Measurements from ENCODE around the gene COX5B.

Gene COX5B

GRCh38 chr2:97654309-97654708 is 8.4 kb downstream of the COX5B start:
- Histone ChIP-seq H3K14ac (ENCODE audit: low read length) (no peak overlapping the region), H3K23ac (ENCODE audit: low read depth, low read length, poor library complexity) (no peak overlapping the region), H2BK12ac (ENCODE audit: low read length) (no peak overlapping the region), H3K4ac (ENCODE audit: low read length) (no peak overlapping the region), H3K27ac (replicated peaks; ENCODE audit: low read length) (no peak overlapping the region), H2BK120ac (ENCODE audit: low read depth, low read length) (no peak overlapping the region), H2BK15ac (ENCODE audit: low read length) (no peak overlapping the region), H3K18ac (ENCODE audit: low read length) (no peak overlapping the region), H4K91ac (ENCODE audit: low read depth, low read length, poor library complexity) (no peak overlapping the region), H3K36me3 (replicated peaks in 1 of 2; ENCODE audit: control insufficient read depth in 2 of 2, insufficient read depth in 2 of 2, low read length in 2 of 2) (peaks cover 42 to 74% of the 10 kb centered on the region in 2 donors), H3K9me3 (replicated peaks in 1 of 2; ENCODE audit: control insufficient read depth in 2 of 2, insufficient read depth in 1 of 2, low read depth in 1 of 2, low read length in 2 of 2) (peaks cover 13 to 20% of the 10 kb centered on the region in 2 donors), H3K27me3 (ENCODE audit: control insufficient read depth in 3 of 3, insufficient read depth in 3 of 3, low read depth in 1 of 3, low read length in 3 of 3) (no peaks in the 10 kb centered on the region), H2AFZ (ENCODE audit: low read length) (no peak overlapping the region), H3K4me3 (ENCODE audit: low read length in 2 of 2) (no peak overlapping the region), H4K8ac (ENCODE audit: low read depth, low read length) (no peak overlapping the region), H3K9ac (ENCODE audit: low read depth, low read length, poor library complexity) (no peak overlapping the region), H3K79me1 (ENCODE audit: low read depth, low read length) (peaks cover 6% of the 10 kb centered on the region), H2AK5ac (ENCODE audit: low read depth, low read length) (no peak overlapping the region), H2BK5ac (ENCODE audit: low read length) (no peak overlapping the region), H3K4me1 (ENCODE audit: control insufficient read depth in 2 of 2, insufficient read depth in 1 of 2, low read depth in 1 of 2, low read length in 2 of 2) (no peaks in the 10 kb centered on the region), H3K4me2 (ENCODE audit: insufficient read depth, low read length, poor library complexity, severe bottlenecking) (no peak overlapping the region)
- no CpG with 5 or more reads among the region's 5 CpGs for WGBS, 2 donors (ENCODE audit: extremely low coverage in 2 of 2, insufficient read length in 2 of 2, insufficient replicate concordance in 1 of 2)
- DNase-seq (ENCODE audit: low spot score), result no peak

DNA sequence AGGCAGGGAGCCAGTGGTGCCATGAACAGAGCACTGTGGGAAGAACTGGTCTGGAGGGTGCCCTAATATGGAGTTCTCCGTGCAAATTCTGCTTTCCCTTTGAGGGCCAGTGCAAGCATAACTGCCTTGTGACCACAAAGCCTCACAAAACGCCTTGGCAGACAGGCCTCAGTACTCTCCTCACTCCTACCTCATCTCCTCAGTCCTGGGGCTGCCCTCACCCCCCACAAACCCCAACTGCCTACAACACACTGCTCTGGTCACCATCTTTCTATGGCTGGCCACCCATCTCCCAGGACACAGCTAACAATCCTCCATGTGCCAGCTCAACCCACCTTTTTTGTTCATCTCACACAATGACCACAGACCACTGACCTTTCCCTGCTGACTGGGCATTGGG is 8.9 kb downstream of the COX5B start:
- Histone ChIP-seq H4K91ac (ENCODE audit: low read depth, low read length, poor library complexity) (no peak overlapping the region), H3K4ac (ENCODE audit: low read length) (no peak overlapping the region), H3K4me1 (ENCODE audit: control insufficient read depth in 2 of 2, insufficient read depth in 1 of 2, low read depth in 1 of 2, low read length in 2 of 2) (no peaks in the 10 kb centered on the region), H3K27me3 (ENCODE audit: control insufficient read depth in 3 of 3, insufficient read depth in 3 of 3, low read depth in 1 of 3, low read length in 3 of 3) (no peaks in the 10 kb centered on the region), H3K36me3 (replicated peaks in 1 of 2; ENCODE audit: control insufficient read depth in 2 of 2, insufficient read depth in 2 of 2, low read length in 2 of 2) (peaks cover 42 to 73% of the 10 kb centered on the region in 2 donors), H3K23ac (ENCODE audit: low read depth, low read length, poor library complexity) (peak overlapping the region; percentile 10), H3K27ac (replicated peaks; ENCODE audit: low read length) (no peak overlapping the region), H4K8ac (ENCODE audit: low read depth, low read length) (no peak overlapping the region), H2BK15ac (ENCODE audit: low read length) (no peak overlapping the region), H3K14ac (ENCODE audit: low read length) (no peak overlapping the region), H2AFZ (ENCODE audit: low read length) (no peak overlapping the region), H3K18ac (ENCODE audit: low read length) (no peak overlapping the region), H3K9me3 (replicated peaks in 1 of 2; ENCODE audit: control insufficient read depth in 2 of 2, insufficient read depth in 1 of 2, low read depth in 1 of 2, low read length in 2 of 2) (peaks cover 13 to 20% of the 10 kb centered on the region in 2 donors), H2AK5ac (ENCODE audit: low read depth, low read length) (no peak overlapping the region), H3K4me2 (ENCODE audit: insufficient read depth, low read length, poor library complexity, severe bottlenecking) (no peak overlapping the region), H2BK5ac (ENCODE audit: low read length) (no peak overlapping the region), H2BK120ac (ENCODE audit: low read depth, low read length) (no peak overlapping the region), H3K9ac (ENCODE audit: low read depth, low read length, poor library complexity) (no peak overlapping the region), H3K4me3 (ENCODE audit: low read length in 2 of 2) (peak overlapping the region in 1 of 2 donors; percentile 27), H2BK12ac (ENCODE audit: low read length) (no peak overlapping the region), H3K79me1 (ENCODE audit: low read depth, low read length) (peaks cover 7% of the 10 kb centered on the region)
- DNase-seq (ENCODE audit: low spot score), result no peak
- WGBS, 2 donors (ENCODE audit: extremely low coverage in 2 of 2, insufficient read length in 2 of 2, insufficient replicate concordance in 1 of 2), result no CpG with 5 or more reads among the region's 2 CpGs

DNA sequence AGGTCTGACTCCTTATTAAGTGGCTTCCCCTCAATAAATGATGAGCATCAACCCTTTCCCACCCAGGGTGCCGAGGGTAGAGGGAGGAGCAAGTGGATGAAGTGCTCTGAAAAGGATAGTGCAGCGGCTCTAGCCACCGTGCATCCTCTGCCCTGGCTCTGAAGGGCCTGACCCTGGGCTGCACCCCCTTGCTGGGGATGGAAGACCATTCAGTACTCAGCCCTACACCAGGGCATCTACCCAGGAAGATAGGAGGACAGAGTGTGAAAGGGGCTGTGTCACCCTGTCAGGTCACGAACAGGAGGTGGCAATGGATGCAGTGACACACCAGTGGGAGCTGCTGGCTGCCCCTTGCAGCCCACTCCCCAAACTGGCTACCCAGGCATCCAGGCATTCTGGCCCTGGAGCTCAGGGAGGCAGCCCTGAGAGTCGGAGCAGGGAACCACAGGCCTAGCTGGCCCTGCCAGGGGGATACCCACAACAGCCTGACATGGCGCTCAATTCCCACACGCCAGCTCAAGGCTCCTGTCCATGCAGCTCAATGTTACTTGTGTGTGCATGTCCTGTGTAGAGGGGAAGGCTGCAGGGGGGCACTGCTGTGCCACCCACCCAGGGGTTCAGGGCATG is 10.4 kb downstream of the COX5B start:
- H3K27me3 ChIP-seq (ENCODE audit: control insufficient read depth in 3 of 3, insufficient read depth in 3 of 3, low read depth in 1 of 3, low read length in 3 of 3), result no peaks in the 10 kb centered on the region
- no peak overlapping the region for H2BK15ac ChIP-seq (ENCODE audit: low read length)
- no peak overlapping the region for H3K27ac ChIP-seq (replicated peaks; ENCODE audit: low read length)
- H2BK5ac ChIP-seq (ENCODE audit: low read length), result peak overlapping the region; percentile 42
- no peak overlapping the region for H3K23ac ChIP-seq (ENCODE audit: low read depth, low read length, poor library complexity)
- peaks cover 45 to 73% of the 10 kb centered on the region in 2 donors for H3K36me3 ChIP-seq (replicated peaks in 1 of 2; ENCODE audit: control insufficient read depth in 2 of 2, insufficient read depth in 2 of 2, low read length in 2 of 2)
- no peak overlapping the region for H3K9ac ChIP-seq (ENCODE audit: low read depth, low read length, poor library complexity)
- no peak overlapping the region for H4K91ac ChIP-seq (ENCODE audit: low read depth, low read length, poor library complexity)
- WGBS, 2 donors (ENCODE audit: extremely low coverage in 2 of 2, insufficient read length in 2 of 2, insufficient replicate concordance in 1 of 2), result no CpG with 5 or more reads among the region's 7 CpGs
- H3K79me1 ChIP-seq (ENCODE audit: low read depth, low read length), result peaks cover 16% of the 10 kb centered on the region
- no peak overlapping the region for H2BK12ac ChIP-seq (ENCODE audit: low read length)
- no peak overlapping the region for H3K4me2 ChIP-seq (ENCODE audit: insufficient read depth, low read length, poor library complexity, severe bottlenecking)
- H2AK5ac ChIP-seq (ENCODE audit: low read depth, low read length), result no peak overlapping the region
- peaks cover 13 to 20% of the 10 kb centered on the region in 2 donors for H3K9me3 ChIP-seq (replicated peaks in 1 of 2; ENCODE audit: control insufficient read depth in 2 of 2, insufficient read depth in 1 of 2, low read depth in 1 of 2, low read length in 2 of 2)
- no peak overlapping the region for H3K4me3 ChIP-seq (ENCODE audit: low read length in 2 of 2)
- H4K8ac ChIP-seq (ENCODE audit: low read depth, low read length), result no peak overlapping the region
- H3K14ac ChIP-seq (ENCODE audit: low read length), result peak overlapping the region; percentile 17
- no peak overlapping the region for H3K18ac ChIP-seq (ENCODE audit: low read length)
- H2BK120ac ChIP-seq (ENCODE audit: low read depth, low read length), result no peak overlapping the region
- H2AFZ ChIP-seq (ENCODE audit: low read length), result no peak overlapping the region
- H3K4ac ChIP-seq (ENCODE audit: low read length), result no peak overlapping the region
- H3K4me1 ChIP-seq (ENCODE audit: control insufficient read depth in 2 of 2, insufficient read depth in 1 of 2, low read depth in 1 of 2, low read length in 2 of 2), result peaks cover 0 to 3% of the 10 kb centered on the region in 2 donors
- DNase-seq (ENCODE audit: low spot score), result no peak

GRCh38 chr2:97656905-97657587 is 11.2 kb downstream of the COX5B start:
- peaks cover 19% of the 10 kb centered on the region for H3K79me1 ChIP-seq (ENCODE audit: low read depth, low read length)
- H3K9me3 ChIP-seq (replicated peaks in 1 of 2; ENCODE audit: control insufficient read depth in 2 of 2, insufficient read depth in 1 of 2, low read depth in 1 of 2, low read length in 2 of 2), result peaks cover 13 to 20% of the 10 kb centered on the region in 2 donors
- H2AK5ac ChIP-seq (ENCODE audit: low read depth, low read length), result no peak overlapping the region
- H3K36me3 ChIP-seq (replicated peaks in 1 of 2; ENCODE audit: control insufficient read depth in 2 of 2, insufficient read depth in 2 of 2, low read length in 2 of 2), result peaks cover 47 to 72% of the 10 kb centered on the region in 2 donors
- H3K4ac ChIP-seq (ENCODE audit: low read length), result no peak overlapping the region
- H3K18ac ChIP-seq (ENCODE audit: low read length), result no peak overlapping the region
- H2AFZ ChIP-seq (ENCODE audit: low read length), result no peak overlapping the region
- no peak overlapping the region for H3K14ac ChIP-seq (ENCODE audit: low read length)
- H3K27ac ChIP-seq (replicated peaks; ENCODE audit: low read length), result no peak overlapping the region
- H3K4me1 ChIP-seq (ENCODE audit: control insufficient read depth in 2 of 2, insufficient read depth in 1 of 2, low read depth in 1 of 2, low read length in 2 of 2), result peaks cover 3% of the 10 kb centered on the region in 2 donors
- no CpG with 5 or more reads among the region's 15 CpGs for WGBS, 2 donors (ENCODE audit: extremely low coverage in 2 of 2, insufficient read length in 2 of 2, insufficient replicate concordance in 1 of 2)
- no peak overlapping the region for H2BK120ac ChIP-seq (ENCODE audit: low read depth, low read length)
- H3K27me3 ChIP-seq (ENCODE audit: control insufficient read depth in 3 of 3, insufficient read depth in 3 of 3, low read depth in 1 of 3, low read length in 3 of 3), result no peaks in the 10 kb centered on the region
- H2BK15ac ChIP-seq (ENCODE audit: low read length), result no peak overlapping the region
- peak overlapping the region; percentile 16 for H2BK12ac ChIP-seq (ENCODE audit: low read length)
- no peak overlapping the region for H3K4me2 ChIP-seq (ENCODE audit: insufficient read depth, low read length, poor library complexity, severe bottlenecking)
- no peak overlapping the region for H4K8ac ChIP-seq (ENCODE audit: low read depth, low read length)
- H3K9ac ChIP-seq (ENCODE audit: low read depth, low read length, poor library complexity), result no peak overlapping the region
- no peak overlapping the region for H4K91ac ChIP-seq (ENCODE audit: low read depth, low read length, poor library complexity)
- H3K23ac ChIP-seq (ENCODE audit: low read depth, low read length, poor library complexity), result peak overlapping the region; percentile 23
- DNase-seq (ENCODE audit: low spot score), result no peak
- no peak overlapping the region for H3K4me3 ChIP-seq (ENCODE audit: low read length in 2 of 2)
- peak overlapping the region; percentile 42 for H2BK5ac ChIP-seq (ENCODE audit: low read length)
